Articular chondrocyte of knee joint (primary cell): ENCODE data around the gene RMI1. TPM values are rescaled to one million over a fixed set of nuclear protein-coding genes. Genes with fewer than 3 reads are reported as not detected.

ENCODE experiments used
- small RNA-seq: library from RNA; depleted of rRNA; stranded (forward); fragments of <200 nt; gene quantifications from one replicate; pipeline ENCODE3, GENCODE V24; 2012
- total RNA-seq: library from RNA; depleted of rRNA; stranded (reverse); fragments of >200 nt; gene quantifications from 2 replicates; pipeline ENCODE4 v1.2.3, GENCODE V29; 2012

RMI1 gene
- total RNA-seq: 6.1 and 8.8 TPM in 2 replicates

GRCh38 chr9:83980395-83981125 lies at the start of gene RMI1:
Gene RMI1 (plus strand): TSS chr9:83980805. CDS start chr9:84000987, 20,182 bp downstream.

DNA sequence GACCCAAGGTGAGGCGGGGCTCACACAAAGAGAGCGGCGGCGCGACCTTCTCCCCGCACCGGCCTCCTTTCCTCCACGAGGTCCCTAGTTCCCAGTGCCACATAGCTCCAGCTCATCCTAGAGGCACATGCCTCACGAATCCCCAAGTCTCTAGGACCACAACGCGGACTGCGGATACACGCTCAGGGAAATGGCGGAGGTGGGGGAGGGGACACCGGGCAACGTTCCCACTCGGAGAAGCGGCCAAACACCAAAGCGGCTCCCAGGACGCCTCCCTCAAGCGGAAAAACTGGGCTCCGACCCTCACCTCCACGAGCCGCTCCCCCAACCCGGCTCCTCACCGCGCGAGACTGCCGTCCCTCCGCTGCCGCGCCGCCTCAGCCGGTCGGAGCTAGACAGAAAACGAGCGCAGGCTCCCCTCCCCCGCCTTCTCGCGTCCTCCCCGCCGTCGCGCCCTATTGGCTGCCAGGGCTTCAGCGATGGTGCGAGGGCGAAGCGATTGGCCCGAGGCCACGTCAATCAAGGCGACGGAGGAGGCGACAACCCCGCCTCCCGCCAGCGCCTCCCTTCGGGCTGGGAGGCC lies 702 bp upstream of the RMI1 start, which contains the start of gene HNRNPK:
HNRNPK (minus strand) TSS at position 404 of the 583 bp plus-strand sequence. CDS start 1,963 bp downstream, outside the sequence.

Small RNA genes lying within 50 kb of the gene (small RNA-seq; reads per million reads assigned to genes)
- gene RF00019: not detected

Other genes with a start within 250 kb of the RMI1 start
- gene GKAP1, start 163.0 kb upstream of the RMI1 start, total RNA-seq: 1.1 and 3.1 TPM in 2 replicates
- 6.4 and 7.4 TPM in 2 replicates for gene KIF27, start 59.4 kb upstream of the RMI1 start, total RNA-seq
- gene HNRNPK, start 590 bp upstream of the RMI1 start, total RNA-seq: 566 and 621 TPM in 2 replicates